Thyroid gland (tissue), 4 donors: ENCODE measurements around the gene CFAP97D1. TPM values are rescaled to one million over a fixed set of nuclear protein-coding genes. Genes with fewer than 3 reads are reported as not detected.

Experiments used
- DNase-seq, 2 donors: peaks; one replicate each; pipeline ENCODE4 v3.0.0-alpha.2; 2019
- H3K27ac ChIP-seq, 3 donors: fragments of 200-600 bp; sonication (generic); 1 replicate in 2 of 3; 2 replicates in 1 of 3; pipeline ENCODE4 v1.5.1; 2016 to 2019; ENCODE audit warnings: mild to moderate bottlenecking in 1 of 3, moderate library complexity in 1 of 3
- H3K27me3 ChIP-seq: fragments of 200-600 bp; sonication (generic); one replicate; pipeline ENCODE4 v1.5.1; 2019
- H3K36me3 ChIP-seq, 2 donors: fragments of 200-600 bp; sonication (generic); one replicate each; pipeline ENCODE4 v1.5.1; 2016 to 2019
- H3K4me1 ChIP-seq, 2 donors: fragments of 200-600 bp; sonication (generic); one replicate each; pipeline ENCODE4 v1.5.1; 2017 to 2019
- H3K4me3 ChIP-seq, 3 donors: fragments of 200-600 bp; sonication (generic); replicated peaks in 1 of 3; 1 replicate in 2 of 3; 2 replicates in 1 of 3; pipeline ENCODE4 v1.5.1; 2016; ENCODE audit warnings: mild to moderate bottlenecking in 1 of 3
- H3K9me3 ChIP-seq: fragments of 200-600 bp; sonication (generic); one replicate; pipeline ENCODE4 v1.5.1; 2017
- CTCF ChIP-seq, 6 experiments: fragments of 200-600 bp in 3 of 6; fragments of 450-650 bp in 3 of 6; sonication (generic) in 3 of 6; IDR thresholded peaks; one replicate each; pipeline ENCODE4 v1.5.1; 2016 to 2019; ENCODE audit warnings: antibody characterized with exemption in 6 of 6, mild to moderate bottlenecking in 2 of 6, inconsistent platforms in 1 of 6, moderate library complexity in 1 of 6
- POLR2A ChIP-seq, 2 donors: fragments of 450-650 bp; IDR thresholded peaks; one replicate each; pipeline ENCODE4 v1.6.1; 2017; ENCODE audit warnings: antibody characterized with exemption in 2 of 2, mild to moderate bottlenecking in 2 of 2, moderate library complexity in 1 of 2
- WGBS, 2 donors: methylation state at CpG; one replicate each; pipeline ENCODE4 v1.1.5; 2017; 5-methylcytosine and 5-hydroxymethylcytosine counted together
- intact Hi-C: fragments of 100-400 bp; cut with DNase I; formaldehyde crosslinking; loops from one replicate; pipeline ENCODE4 v1.15.1; 2023
- total RNA-seq, 4 donors: library from RNA; depleted of rRNA; stranded (reverse); fragments of >200 nt; gene quantifications; one replicate each; pipeline ENCODE4 v1.2.3, GENCODE V29; 2016

The CFAP97D1 gene
- total RNA-seq, 4 donors from 2014 or later: 0.13 TPM; not detected in 3

GRCh38 chr17:43758086-43758485 lies 22.1 kb upstream of the CFAP97D1 start:
- Histone ChIP-seq H3K4me3 (no peak overlapping the region), H3K27me3 (no peaks in the 10 kb centered on the region), H3K9me3 (no peaks in the 10 kb centered on the region), H3K4me1 (peaks cover 10% of the 10 kb centered on the region in 2 donors), H3K36me3 (no peaks in the 10 kb centered on the region), H3K27ac (no peak overlapping the region)
- intact Hi-C loops: loop anchor here (2.0 to 5.0 kb wide), 2 partner anchors 67 to 181 kb away; no protein-coding TSS in a partner anchor
- 82 to 83% methylated on average over 6 of the region's 6 CpGs for WGBS, 2 donors
- TF ChIP-seq CTCF (IDR thresholded peaks at IDR 0.05) (no peak), POLR2A (IDR thresholded peaks at IDR 0.05) (no peak)
- no peak for DNase-seq

GRCh38 chr17:43758497-43759174 lies 21.6 kb upstream of the CFAP97D1 start, which contains the start of gene SOST:
TSS of gene SOST (minus strand) at chr17:43758791. CDS start at chr17:43758741, 50 bp downstream.
- TF ChIP-seq CTCF (IDR thresholded peaks at IDR 0.05): no peak
- no peak for TF ChIP-seq POLR2A (IDR thresholded peaks at IDR 0.05)
- H3K36me3 ChIP-seq: no peaks in the 10 kb centered on the region
- WGBS, 2 donors: 81% methylated on average over 21 to 24 of the region's 24 CpGs
- H3K4me3 ChIP-seq: no peak within 1 kb of the TSS
- H3K27me3 ChIP-seq: no peaks in the 10 kb centered on the region
- peaks cover 10% of the 10 kb centered on the region in 2 donors for H3K4me1 ChIP-seq
- intact Hi-C loops: loop anchor here (2.0 to 5.0 kb wide), 2 partner anchors 68 to 181 kb away; no protein-coding TSS in a partner anchor
- no peaks in the 10 kb centered on the region for H3K9me3 ChIP-seq
- no peak within 1 kb of the TSS for H3K27ac ChIP-seq
- no peak for DNase-seq

GRCh38 chr17:43759836-43760235 lies 20.4 kb upstream of the CFAP97D1 start:
- DNase-seq: no peak
- no peak overlapping the region for H3K27ac ChIP-seq
- intact Hi-C loops: loop anchor here (2.0 to 5.0 kb wide), 2 partner anchors 69 to 183 kb away; no protein-coding TSS in a partner anchor
- H3K9me3 ChIP-seq: no peaks in the 10 kb centered on the region
- 47 to 55% methylated on average over 7 of the region's 7 CpGs for WGBS, 2 donors
- H3K27me3 ChIP-seq: no peaks in the 10 kb centered on the region
- H3K4me3 ChIP-seq: no peak overlapping the region
- H3K4me1 ChIP-seq: peaks cover 8 to 9% of the 10 kb centered on the region in 2 donors
- no peaks in the 10 kb centered on the region for H3K36me3 ChIP-seq
- no peak for TF ChIP-seq CTCF (IDR thresholded peaks at IDR 0.05)
- TF ChIP-seq POLR2A (IDR thresholded peaks at IDR 0.05): no peak

GRCh38 chr17:43760254-43760852 lies 19.9 kb upstream of the CFAP97D1 start:
- H3K9me3 ChIP-seq: no peaks in the 10 kb centered on the region
- intact Hi-C loops: no loop called here
- H3K36me3 ChIP-seq: no peaks in the 10 kb centered on the region
- no peaks in the 10 kb centered on the region for H3K27me3 ChIP-seq
- DNase-seq: peak; percentile 94 to 97
- TF ChIP-seq CTCF (IDR thresholded peaks at IDR 0.05) (peak; percentile 83 to 99 (median 98)), POLR2A (IDR thresholded peaks at IDR 0.05) (no peak)
- H3K4me3 ChIP-seq: no peak overlapping the region
- H3K27ac ChIP-seq: no peak overlapping the region
- 6 to 7% methylated on average over 10 of the region's 10 CpGs for WGBS, 2 donors
- H3K4me1 ChIP-seq: peaks cover 3 to 4% of the 10 kb centered on the region in 2 donors
